GM12878 (cell line): Measurements from ENCODE around the gene LPCAT2.

Experiments
- CBX3 ChIP-seq: fragments of 200-600 bp; sonication (generic); IDR thresholded peaks from 2 replicates; pipeline ENCODE4 v1.6.1; 2016; ENCODE audit warnings: low read depth, borderline replicate concordance
- CTCF ChIP-seq, 3 experiments: IDR thresholded peaks in 2 of 3; conservative IDR thresholded peaks in 1 of 3; 2 replicates each; pipeline ENCODE4 v1.5.1; 2011; ENCODE audit warnings: low read depth in 3 of 3, low read length in 3 of 3, mild to moderate bottlenecking in 3 of 3, control low read depth in 2 of 3, moderate library complexity in 2 of 3, inconsistent platforms in 1 of 3, mixed read lengths in 1 of 3; ENCODE audit not compliant: control insufficient read depth in 2 of 3, insufficient read depth in 1 of 3; ENCODE audit errors: extremely low read depth in 1 of 3
- E4F1 ChIP-seq: fragments of 450-650 bp; IDR thresholded peaks from 2 replicates; pipeline ENCODE4 v1.6.1; 2018; ENCODE audit warnings: borderline replicate concordance, mild to moderate bottlenecking; ENCODE audit not compliant: partially characterized antibody
- GABPA ChIP-seq: IDR thresholded peaks from 2 replicates; pipeline ENCODE4 v1.6.1; 2014; ENCODE audit warnings: antibody characterized with exemption, low read depth, mild to moderate bottlenecking, inconsistent platforms
- NKRF ChIP-seq: fragments of 450-650 bp; conservative IDR thresholded peaks from 2 replicates; pipeline ENCODE4 v1.6.1; 2017; ENCODE audit warnings: mild to moderate bottlenecking, moderate library complexity
- POLR2A ChIP-seq: IDR thresholded peaks from 2 replicates; pipeline ENCODE4 v1.6.1; 2011; ENCODE audit warnings: low read depth, mild to moderate bottlenecking, low read length
- PRDM15 ChIP-seq: fragments of 450-650 bp; formaldehyde crosslinking; IDR thresholded peaks from 2 replicates; pipeline ENCODE4 v1.4.0; 2020; ENCODE audit warnings: mild to moderate bottlenecking, moderate library complexity
- RAD51 ChIP-seq: fragments of 450-650 bp; IDR thresholded peaks from 2 replicates; pipeline ENCODE4 v1.6.1; 2016; ENCODE audit warnings: moderate library complexity, mild to moderate bottlenecking, inconsistent platforms
- USF2 ChIP-seq: IDR thresholded peaks from 2 replicates; pipeline ENCODE4 v1.6.1; 2011; ENCODE audit warnings: low read depth, low read length, improper control_type of control experiment, borderline replicate concordance

- TF ChIP-seq RAD51 (no peak), PRDM15 (CRISPR knock-in tag) (no peak), GABPA (no peak), CTCF (IDR thresholded peaks at IDR 0.05 in 2 of 3, conservative IDR thresholded peaks at IDR 0.05 in 1 of 3; ENCODE audit: control insufficient read depth in 2 of 3, extremely low read depth in 1 of 3, insufficient read depth in 1 of 3, low read depth in 3 of 3, low read length in 3 of 3) (no peak), E4F1 (no peak), POLR2A (no peak), NKRF (no peak), USF2 (no peak), CBX3 (no peak)
Measured at GRCh38 chr16:55499281-55499680, 9.6 kb upstream of the LPCAT2 start.
